ENCODE data around the gene ERC2. TPM values are rescaled to one million over a fixed set of nuclear protein-coding genes. Genes with fewer than 3 reads are reported as not detected.

ERC2 gene
- total and polyA plus RNA-seq, 2 of the 13 experiments (the other 11 are each of a cell fraction or from before 2014, with no cell fraction given) = 0.16 to 0.22 TPM

- 53% methylated on average over 6 of the region's 6 CpGs for WGBS (ENCODE audit: low lambda C conversion rate)
- no peak for FAIRE-seq
- Histone ChIP-seq H3K4me2 (ENCODE audit: low read depth, low read length) (no peak overlapping the region), H3K79me2 (ENCODE audit: insufficient read depth, low read length) (no peaks in the 10 kb centered on the region), H2AFZ (ENCODE audit: low read length) (no peak overlapping the region), H3K36me3 (replicated peaks in 1 of 2; ENCODE audit: control insufficient read depth in 1 of 2, insufficient read depth in 2 of 2, low read length in 2 of 2) (no peaks in the 10 kb centered on the region), H3K9ac (ENCODE audit: insufficient read depth, low read depth, low read length) (no peak overlapping the region), H3K27me3 (ENCODE audit: control insufficient read depth in 1 of 2, insufficient read depth in 2 of 2, low read length in 2 of 2) (no peaks in the 10 kb centered on the region; a peak in 1 of 5 replicates), H3K9me3 (ENCODE audit: low read length) (no peaks in the 10 kb centered on the region), H3K4me1 (ENCODE audit: insufficient read depth, low read length) (no peaks in the 10 kb centered on the region), H4K20me1 (ENCODE audit: insufficient read depth, low read length) (no peaks in the 10 kb centered on the region), H3K27ac (ENCODE audit: extremely low read length, insufficient read depth, low read length) (no peak overlapping the region), H3K4me3 (replicated peaks in 1 of 3; ENCODE audit: insufficient read depth in 1 of 3, low read depth in 2 of 3, low read length in 3 of 3) (no peak overlapping the region)
- in situ Hi-C loops (cut with HindIII; ENCODE audit: extremely low pct_ligation_motif_present, low pct_unique_long_range_greater_than_20kb) (no loop called here), intact Hi-C loops (cut with micrococcal nuclease; ENCODE audit: unreplicated experiment) (no loop called here)
- POLR2A ChIA-PET = no interaction called here
- BruUV-seq (replicated peaks) = no TSS peak
- CTCF ChIA-PET (ENCODE audit: low intra/inter-chr PET ratio, low total read pairs) = no interaction called here
- DNase-seq (ENCODE audit: low spot score) = no peak
- ATAC-seq = no peak
- no peak for TF ChIP-seq AHDC1 (CRISPR knock-in tag; IDR thresholded peaks at IDR 0.05; ENCODE audit: borderline replicate concordance)
- TF ChIP-seq FOXA3 (CRISPR knock-in tag; IDR thresholded peaks at IDR 0.05) = no peak
- no peak for TF ChIP-seq ZBTB7A (CRISPR knock-in tag; IDR thresholded peaks at IDR 0.05)
- TF ChIP-seq KLF15 (CRISPR knock-in tag; IDR thresholded peaks at IDR 0.05; ENCODE audit: borderline replicate concordance) = no peak
- TF ChIP-seq, protein P1, sequence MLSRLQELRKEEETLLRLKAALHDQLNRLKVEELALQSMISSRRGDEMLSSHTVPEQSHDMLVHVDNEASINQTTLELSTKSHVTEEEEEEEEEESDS (CRISPR knock-in tag; IDR thresholded peaks at IDR 0.05; ENCODE audit: borderline replicate concordance) = no peak
- no peak for TF ChIP-seq ZFP36L2 (CRISPR knock-in tag; IDR thresholded peaks at IDR 0.05)
- TF ChIP-seq, protein P2, sequence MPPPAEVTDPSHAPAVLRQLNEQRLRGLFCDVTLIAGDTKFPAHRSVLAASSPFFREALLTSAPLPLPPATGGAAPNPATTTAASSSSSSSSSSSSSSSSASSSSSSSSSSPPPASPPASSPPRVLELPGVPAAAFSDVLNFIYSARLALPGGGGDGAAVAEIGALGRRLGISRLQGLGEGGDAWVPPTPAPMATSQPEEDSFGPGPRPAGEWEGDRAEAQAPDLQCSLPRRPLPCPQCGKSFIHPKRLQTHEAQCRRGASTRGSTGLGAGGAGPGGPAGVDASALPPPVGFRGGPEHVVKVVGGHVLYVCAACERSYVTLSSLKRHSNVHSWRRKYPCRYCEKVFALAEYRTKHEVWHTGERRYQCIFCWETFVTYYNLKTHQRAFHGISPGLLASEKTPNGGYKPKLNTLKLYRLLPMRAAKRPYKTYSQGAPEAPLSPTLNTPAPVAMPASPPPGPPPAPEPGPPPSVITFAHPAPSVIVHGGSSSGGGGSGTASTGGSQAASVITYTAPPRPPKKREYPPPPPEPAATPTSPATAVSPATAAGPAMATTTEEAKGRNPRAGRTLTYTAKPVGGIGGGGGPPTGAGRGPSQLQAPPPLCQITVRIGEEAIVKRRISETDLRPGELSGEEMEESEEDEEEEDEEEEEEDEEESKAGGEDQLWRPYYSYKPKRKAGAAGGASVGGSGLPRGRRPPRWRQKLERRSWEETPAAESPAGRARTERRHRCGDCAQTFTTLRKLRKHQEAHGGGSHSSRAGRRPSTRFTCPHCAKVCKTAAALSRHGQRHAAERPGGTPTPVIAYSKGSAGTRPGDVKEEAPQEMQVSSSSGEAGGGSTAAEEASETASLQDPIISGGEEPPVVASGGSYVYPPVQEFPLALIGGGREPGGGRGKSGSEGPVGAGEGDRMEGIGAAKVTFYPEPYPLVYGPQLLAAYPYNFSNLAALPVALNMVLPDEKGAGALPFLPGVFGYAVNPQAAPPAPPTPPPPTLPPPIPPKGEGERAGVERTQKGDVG (CRISPR knock-in tag; IDR thresholded peaks at IDR 0.05; ENCODE audit: borderline replicate concordance) = no peak
- TF ChIP-seq MATR3 (CRISPR knock-in tag; IDR thresholded peaks at IDR 0.05) = no peak
- no peak for TF ChIP-seq ZNF570 (CRISPR knock-in tag; IDR thresholded peaks at IDR 0.05; ENCODE audit: borderline replicate concordance)
- no peak for TF ChIP-seq ZNF629 (CRISPR knock-in tag; conservative IDR thresholded peaks at IDR 0.05)
- no peak for TF ChIP-seq RCOR2 (CRISPR knock-in tag; IDR thresholded peaks at IDR 0.05)
- no peak for TF ChIP-seq MTA1 (CRISPR knock-in tag; IDR thresholded peaks at IDR 0.05; ENCODE audit: borderline replicate concordance)
- TF ChIP-seq, protein P3, sequence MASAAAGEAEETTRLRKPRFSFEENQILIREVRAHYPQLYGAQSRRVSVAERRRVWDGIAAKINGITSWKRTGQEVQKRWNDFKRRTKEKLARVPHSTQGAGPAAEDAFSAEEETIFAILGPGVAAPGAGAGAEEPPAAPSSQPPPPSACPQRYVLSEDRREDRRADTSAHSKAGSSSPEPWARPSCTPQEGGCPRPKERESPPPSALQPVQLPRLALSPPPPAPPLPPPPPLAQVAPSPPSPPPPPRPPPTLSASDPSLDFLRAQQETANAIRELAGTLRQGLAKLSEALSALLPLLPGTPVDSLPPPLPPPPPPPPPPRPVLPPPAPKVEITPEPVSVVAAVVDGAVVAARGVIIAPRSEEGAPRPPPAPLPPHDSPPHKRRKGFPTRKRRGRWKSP (CRISPR knock-in tag; IDR thresholded peaks at IDR 0.05) = no peak
- no peak for TF ChIP-seq ZNF101 (CRISPR knock-in tag; IDR thresholded peaks at IDR 0.05; ENCODE audit: borderline replicate concordance, low read depth)
Measured at GRCh38 chr3:55775366-55776154, 692.7 kb downstream of the ERC2 start.
